GM06990 (cell line): Measurements from ENCODE around the gene PIGU.
"Not testable (repeated sequence)": the region's sequence is repeated elsewhere in the genome, so short reads cannot be mapped to it uniquely, and the experiment has no call there.

Experiments used
- DNase-seq: peaks from one replicate; pipeline ENCODE4 v3.0.0-alpha.2; 2011; ENCODE audit not compliant: insufficient read length; ENCODE audit errors: extremely low read depth
- H3K27me3 ChIP-seq: replicated peaks from 2 replicates; pipeline ENCODE4 v1.6.0; 2011; ENCODE audit warnings: low read length; ENCODE audit not compliant: control insufficient read depth, insufficient read depth
- H3K36me3 ChIP-seq: 2 replicates; pipeline ENCODE4 v1.5.1; 2011; ENCODE audit warnings: low read length; ENCODE audit not compliant: control insufficient read depth, insufficient read depth
- H3K4me3 ChIP-seq: replicated peaks from 2 replicates; pipeline ENCODE4 v1.5.1; 2011; ENCODE audit warnings: low read depth, mild to moderate bottlenecking, control low read depth, low read length
- TF ChIP-seq, protein P1 (sequence below): IDR thresholded peaks from 2 replicates; pipeline ENCODE4 v1.5.1; 2011; ENCODE audit warnings: low read length, control low read depth, mild to moderate bottlenecking, inconsistent platforms; ENCODE audit not compliant: insufficient read depth, poor library complexity, severe bottlenecking

Gene PIGU

DNA sequence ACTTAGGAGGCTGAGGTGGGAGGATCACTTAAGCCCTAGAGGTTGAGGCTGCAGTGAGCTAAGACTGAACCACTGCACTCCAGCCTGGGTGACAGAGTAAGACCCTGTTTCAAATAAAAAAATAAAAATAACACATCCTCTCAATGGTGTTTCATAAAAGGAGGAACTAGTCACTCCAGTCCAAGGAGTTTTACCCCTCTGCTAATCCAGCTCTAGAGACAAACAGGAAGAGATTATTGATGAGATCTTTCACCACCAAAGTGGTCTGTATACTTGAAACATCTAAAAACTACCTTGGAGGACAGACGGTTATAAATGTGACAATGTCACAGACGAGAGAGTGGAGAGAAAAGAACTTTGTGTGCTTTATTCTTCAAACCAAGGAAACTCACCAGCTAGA is 58.2 kb downstream of the PIGU start:
- Histone ChIP-seq H3K27me3 (no peaks in the 10 kb centered on the region), H3K36me3 (no peaks in the 10 kb centered on the region; the same call in 1 of the 2 replicates), H3K4me3 (no peak overlapping the region)
- no peak for DNase-seq
- TF ChIP-seq, protein P1, sequence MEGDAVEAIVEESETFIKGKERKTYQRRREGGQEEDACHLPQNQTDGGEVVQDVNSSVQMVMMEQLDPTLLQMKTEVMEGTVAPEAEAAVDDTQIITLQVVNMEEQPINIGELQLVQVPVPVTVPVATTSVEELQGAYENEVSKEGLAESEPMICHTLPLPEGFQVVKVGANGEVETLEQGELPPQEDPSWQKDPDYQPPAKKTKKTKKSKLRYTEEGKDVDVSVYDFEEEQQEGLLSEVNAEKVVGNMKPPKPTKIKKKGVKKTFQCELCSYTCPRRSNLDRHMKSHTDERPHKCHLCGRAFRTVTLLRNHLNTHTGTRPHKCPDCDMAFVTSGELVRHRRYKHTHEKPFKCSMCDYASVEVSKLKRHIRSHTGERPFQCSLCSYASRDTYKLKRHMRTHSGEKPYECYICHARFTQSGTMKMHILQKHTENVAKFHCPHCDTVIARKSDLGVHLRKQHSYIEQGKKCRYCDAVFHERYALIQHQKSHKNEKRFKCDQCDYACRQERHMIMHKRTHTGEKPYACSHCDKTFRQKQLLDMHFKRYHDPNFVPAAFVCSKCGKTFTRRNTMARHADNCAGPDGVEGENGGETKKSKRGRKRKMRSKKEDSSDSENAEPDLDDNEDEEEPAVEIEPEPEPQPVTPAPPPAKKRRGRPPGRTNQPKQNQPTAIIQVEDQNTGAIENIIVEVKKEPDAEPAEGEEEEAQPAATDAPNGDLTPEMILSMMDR, result no peak

DNA sequence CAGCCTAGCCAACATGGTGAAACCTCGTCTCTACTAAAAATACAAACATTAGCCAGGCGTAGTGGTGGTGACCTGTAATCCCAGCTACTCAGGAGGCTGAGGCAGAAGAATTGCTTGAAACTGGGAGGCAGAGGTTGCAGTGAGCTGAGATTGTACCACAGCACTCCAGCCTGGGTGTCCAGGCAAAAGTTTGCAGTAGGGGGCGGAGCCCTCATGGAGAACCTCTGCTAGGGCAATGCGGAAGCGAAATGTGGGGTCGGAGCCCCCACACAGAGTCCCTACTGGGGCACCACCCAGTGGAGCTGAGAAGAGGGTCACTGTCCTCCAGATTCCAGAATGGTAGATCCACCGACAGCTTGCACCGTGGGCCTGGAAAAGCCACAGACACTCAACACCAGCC is 60.0 kb downstream of the PIGU start:
- H3K36me3 ChIP-seq, DNase-seq, H3K27me3 ChIP-seq, H3K4me3 ChIP-seq: not testable (repeated sequence)

DNA sequence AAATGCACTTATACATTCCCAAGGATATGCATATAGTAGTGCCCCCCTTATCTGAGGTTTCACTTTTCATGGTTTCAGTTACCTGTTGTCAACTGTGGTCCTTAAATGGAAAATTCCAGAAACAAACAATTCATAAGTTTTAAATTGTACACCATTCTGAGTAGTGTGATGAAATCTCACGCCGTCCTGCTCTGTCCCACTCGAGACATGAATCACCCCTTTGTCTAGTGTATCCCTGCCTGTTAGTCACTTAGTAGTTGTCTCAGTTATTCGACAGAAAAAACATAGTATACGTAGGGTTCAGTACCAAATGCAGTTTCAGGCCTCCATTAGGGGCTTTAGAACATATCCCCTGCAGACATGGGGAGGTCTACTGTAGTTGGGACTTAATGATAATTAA is 61.4 kb downstream of the PIGU start:
- no peak overlapping the region for H3K4me3 ChIP-seq
- TF ChIP-seq, protein P1, result no peak
- no peak for DNase-seq
- no peaks in the 10 kb centered on the region; the same call in 1 of the 2 replicates for H3K36me3 ChIP-seq
- H3K27me3 ChIP-seq, result no peaks in the 10 kb centered on the region

DNA sequence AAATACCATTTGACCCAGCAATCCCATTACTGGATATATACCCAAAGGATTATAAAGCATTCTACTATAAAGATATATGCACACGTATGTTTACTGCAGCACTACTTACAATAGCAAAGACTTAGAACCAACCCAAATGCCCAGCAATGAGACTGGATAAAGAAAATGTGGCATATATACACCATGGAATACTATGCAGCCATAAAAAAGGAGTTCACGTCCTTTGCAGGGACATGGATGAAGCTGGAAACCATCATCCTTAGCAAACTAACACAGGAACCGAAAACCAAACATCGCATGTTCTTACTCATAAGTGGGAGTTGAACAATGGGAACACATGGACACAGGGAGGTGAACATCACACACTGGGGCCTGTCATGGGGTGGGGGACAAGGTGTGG is 64.9 kb downstream of the PIGU start:
- not testable (repeated sequence) for H3K4me3 ChIP-seq, H3K36me3 ChIP-seq, DNase-seq, H3K27me3 ChIP-seq

DNA sequence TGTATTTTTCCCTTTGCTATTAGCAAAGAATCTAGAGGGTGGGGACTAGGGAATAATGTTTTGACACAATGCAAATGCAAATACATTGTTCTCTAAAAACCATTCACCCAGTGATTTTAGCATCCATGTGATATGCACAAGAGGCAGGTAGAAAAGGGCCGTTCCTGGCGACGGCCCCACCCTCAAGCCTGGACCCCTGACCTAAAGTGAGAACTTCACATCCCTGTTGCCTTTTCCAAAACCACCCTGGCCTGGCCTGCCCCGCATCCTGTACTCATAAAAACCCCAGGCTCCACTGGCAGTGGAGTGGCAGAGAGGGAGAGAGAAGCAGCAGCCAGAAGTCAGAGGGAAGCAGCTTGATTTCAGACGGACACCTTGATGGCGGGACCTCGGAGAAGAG is 69.8 kb downstream of the PIGU start:
- Histone ChIP-seq H3K36me3 (no peaks in the 10 kb centered on the region), H3K4me3 (no peak overlapping the region), H3K27me3 (no peaks in the 10 kb centered on the region)
- no peak for DNase-seq
- TF ChIP-seq, protein P1, result no peak

DNA sequence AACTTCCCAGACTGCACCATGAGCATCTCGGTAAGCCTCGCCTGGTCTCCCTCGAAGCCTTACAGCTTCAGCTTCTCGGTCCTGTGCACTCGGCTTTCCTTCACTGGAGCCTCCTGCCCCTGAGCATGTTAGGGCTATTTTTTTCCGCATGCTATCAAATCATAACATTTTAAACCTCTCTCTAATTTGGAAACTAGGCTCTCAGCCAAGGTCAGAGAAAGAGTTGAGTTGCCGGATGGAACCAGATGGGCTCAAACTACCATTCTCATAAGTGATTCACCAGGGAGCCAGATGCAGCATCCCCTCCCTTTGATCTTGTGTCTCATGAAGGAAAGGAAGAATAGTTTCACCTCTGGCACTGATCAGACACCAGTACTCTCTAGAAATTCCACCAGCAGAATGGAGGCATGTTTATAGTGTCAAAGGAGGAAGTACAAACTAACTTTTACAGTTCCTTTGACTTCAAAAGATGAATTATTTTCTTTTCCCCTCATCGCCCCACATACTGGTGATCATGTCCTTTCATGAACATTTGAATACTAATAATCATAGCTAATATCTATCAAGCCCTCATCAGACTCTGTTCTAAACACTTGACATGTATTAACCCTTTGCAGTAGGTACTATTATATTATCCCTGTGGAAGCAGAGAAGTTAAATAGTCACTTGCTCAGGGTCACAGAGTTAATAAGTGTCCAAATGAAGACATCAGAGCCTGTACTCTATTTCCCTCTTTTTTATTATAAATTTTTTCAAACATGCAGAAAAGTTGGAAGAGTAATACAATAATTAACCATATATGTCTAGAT is 71.7 kb downstream of the PIGU start:
- no peak for DNase-seq
- TF ChIP-seq, protein P1, result no peak
- no peaks in the 10 kb centered on the region; the same call in 1 of the 2 replicates for H3K36me3 ChIP-seq
- no peaks in the 10 kb centered on the region for H3K27me3 ChIP-seq
- no peak overlapping the region for H3K4me3 ChIP-seq
